ENCODE results near the gene SLC25A13. TPM values are rescaled to one million over a fixed set of nuclear protein-coding genes. Genes with fewer than 3 reads are reported as not detected.
"Not testable (repeated sequence)": the region's sequence is repeated elsewhere in the genome, so short reads cannot be mapped to it uniquely, and the experiment has no call there.

Gene SLC25A13
- total and polyA plus RNA-seq, 2 of the 8 experiments (the other 6 are each of a cell fraction or from before 2014, with no cell fraction given) = 30.8 to 85.4 TPM

DNA sequence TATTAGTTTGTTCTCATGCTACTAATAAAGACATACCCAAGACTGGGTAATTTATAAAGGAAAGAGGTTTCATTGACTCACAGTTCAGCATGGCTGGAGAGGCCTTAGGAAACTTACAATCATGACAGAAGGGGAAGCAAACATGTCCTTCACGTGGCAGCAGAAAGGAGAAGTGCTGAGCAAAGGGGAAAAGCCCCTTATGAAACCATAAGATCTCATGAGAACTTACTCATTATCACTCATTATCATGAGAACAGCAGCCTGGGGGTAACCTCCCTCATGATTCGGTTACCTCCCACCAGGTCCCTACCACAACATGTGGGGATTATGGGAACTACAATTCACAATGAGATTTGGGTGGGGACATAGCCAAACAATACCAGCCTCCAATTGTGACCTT, 4.9 kb upstream of the SLC25A13 start:
- 50% methylated on average over 2 of the region's 2 CpGs; no CpG with 5 or more reads in 1 of the 2 experiments for WGBS, 2 experiments (ENCODE audit: extremely low coverage in 1 of 2, insufficient coverage in 1 of 2, insufficient read length in 1 of 2, insufficient replicate concordance in 2 of 2, low coverage in 1 of 2, low lambda C conversion rate in 2 of 2, missing lambda C conversion rate in 1 of 2)
- H3K14ac ChIP-seq (ENCODE audit: insufficient read length); H3K4ac ChIP-seq (replicated peaks; ENCODE audit: insufficient read length, low read depth, low read length); H3K36me3 ChIP-seq (ENCODE audit: control insufficient read depth in 2 of 4, insufficient read depth in 4 of 4, low read length in 3 of 4); H4K8ac ChIP-seq (ENCODE audit: extremely low read depth, insufficient read depth, low read length); H2AFZ ChIP-seq (ENCODE audit: low read length); H3K9me3 ChIP-seq (ENCODE audit: insufficient read depth in 2 of 2, low read depth in 1 of 2, low read length in 1 of 2); FAIRE-seq; H2AK5ac ChIP-seq (ENCODE audit: low read depth, low read length); H2BK20ac ChIP-seq (ENCODE audit: low read length); H3K18ac ChIP-seq (ENCODE audit: extremely low read depth, low read length); H4K20me1 ChIP-seq (replicated peaks in 1 of 2; ENCODE audit: control insufficient read depth in 1 of 2, insufficient read depth in 2 of 2, low read length in 2 of 2); H2BK120ac ChIP-seq (replicated peaks; ENCODE audit: low read depth, low read length); H3K23me2 ChIP-seq (ENCODE audit: low read depth, low read length); CTCF ChIA-PET (ENCODE audit: partially characterized antibody); H3K27me3 ChIP-seq (replicated peaks in 1 of 4; ENCODE audit: control insufficient read depth in 3 of 4, extremely low read depth in 1 of 4, insufficient read depth in 3 of 4, low read length in 3 of 4); H4K5ac ChIP-seq (ENCODE audit: insufficient read length, low read depth, low read length); H3K23ac ChIP-seq (ENCODE audit: insufficient read length); H2BK12ac ChIP-seq (ENCODE audit: low read depth, low read length); H2BK5ac ChIP-seq (ENCODE audit: low read depth, low read length); H3K79me1 ChIP-seq (ENCODE audit: low read depth, low read length); H3K56ac ChIP-seq (replicated peaks; ENCODE audit: insufficient read length, low read depth, low read length); POLR2A ChIA-PET (ENCODE audit: partially characterized antibody); H3K4me1 ChIP-seq (replicated peaks in 1 of 4; ENCODE audit: control insufficient read depth in 3 of 4, insufficient read depth in 4 of 4, low read length in 3 of 4); H3K4me3 ChIP-seq (ENCODE audit: extremely low read depth in 1 of 4, insufficient read depth in 2 of 4, low read depth in 3 of 4, low read length in 4 of 4); H2BK15ac ChIP-seq (ENCODE audit: low read length); H3K79me2 ChIP-seq (ENCODE audit: control insufficient read depth in 1 of 2, insufficient read depth in 2 of 2, low read length in 2 of 2); DNase-seq (ENCODE audit: low read depth in 1 of 2, low spot score in 2 of 2); H3K27ac ChIP-seq (ENCODE audit: low read depth, low read length); H3K4me2 ChIP-seq (ENCODE audit: insufficient read depth in 1 of 2, low read depth in 2 of 2, low read length in 2 of 2); H3K9ac ChIP-seq (replicated peaks in 1 of 4; ENCODE audit: extremely low read depth in 1 of 4, low read depth in 3 of 4, low read length in 3 of 4); H4K91ac ChIP-seq (replicated peaks; ENCODE audit: insufficient read length, low read length): not testable (repeated sequence)

Data from H1 (cell line).